G401.6 (cell line): ENCODE results near the gene AKNA.

Experiments
- FAIRE-seq: peaks from 2 replicates; lab custom pipeline; 2012; peaks lifted over from hg19 to GRCh38; lab: Jason Lieb, UNC

Gene AKNA

DNA sequence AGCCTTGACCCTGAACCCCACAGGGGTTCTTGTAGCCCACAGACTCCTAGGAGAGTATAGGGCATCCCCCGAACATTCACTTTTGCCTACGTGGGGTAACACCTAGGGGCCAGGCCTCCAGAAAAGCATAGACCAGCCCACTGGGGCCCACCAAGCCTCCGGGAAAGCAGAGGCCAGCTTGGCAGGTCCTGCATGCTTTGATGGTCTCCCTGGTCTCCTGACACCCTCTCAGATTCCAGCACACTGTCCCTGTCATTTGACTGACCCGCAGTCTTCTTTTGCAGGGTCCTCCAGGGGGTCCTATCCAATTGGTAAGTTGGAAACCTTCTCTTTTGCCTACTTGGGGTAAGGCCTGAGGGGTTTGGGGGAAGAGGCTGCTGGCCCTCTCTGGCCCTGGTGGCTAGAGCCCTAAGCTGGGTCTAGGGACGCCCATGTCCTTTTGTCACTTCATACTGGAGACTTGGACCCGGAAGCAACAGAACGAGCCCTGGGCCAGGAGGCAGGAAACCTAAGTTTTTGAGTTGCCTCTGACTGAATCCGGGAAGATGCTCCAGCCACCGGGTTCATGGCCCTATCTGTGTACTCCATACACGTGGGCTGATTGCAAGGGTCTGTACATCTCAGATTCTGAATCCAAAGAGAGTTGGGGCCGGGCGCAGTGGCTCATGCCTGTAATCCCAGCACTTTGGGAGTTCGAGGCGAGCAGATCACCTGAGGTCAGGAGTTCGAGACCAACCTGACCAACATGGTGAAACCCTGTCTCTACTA is 85.8 kb downstream of the AKNA start:
- no peak for FAIRE-seq

DNA sequence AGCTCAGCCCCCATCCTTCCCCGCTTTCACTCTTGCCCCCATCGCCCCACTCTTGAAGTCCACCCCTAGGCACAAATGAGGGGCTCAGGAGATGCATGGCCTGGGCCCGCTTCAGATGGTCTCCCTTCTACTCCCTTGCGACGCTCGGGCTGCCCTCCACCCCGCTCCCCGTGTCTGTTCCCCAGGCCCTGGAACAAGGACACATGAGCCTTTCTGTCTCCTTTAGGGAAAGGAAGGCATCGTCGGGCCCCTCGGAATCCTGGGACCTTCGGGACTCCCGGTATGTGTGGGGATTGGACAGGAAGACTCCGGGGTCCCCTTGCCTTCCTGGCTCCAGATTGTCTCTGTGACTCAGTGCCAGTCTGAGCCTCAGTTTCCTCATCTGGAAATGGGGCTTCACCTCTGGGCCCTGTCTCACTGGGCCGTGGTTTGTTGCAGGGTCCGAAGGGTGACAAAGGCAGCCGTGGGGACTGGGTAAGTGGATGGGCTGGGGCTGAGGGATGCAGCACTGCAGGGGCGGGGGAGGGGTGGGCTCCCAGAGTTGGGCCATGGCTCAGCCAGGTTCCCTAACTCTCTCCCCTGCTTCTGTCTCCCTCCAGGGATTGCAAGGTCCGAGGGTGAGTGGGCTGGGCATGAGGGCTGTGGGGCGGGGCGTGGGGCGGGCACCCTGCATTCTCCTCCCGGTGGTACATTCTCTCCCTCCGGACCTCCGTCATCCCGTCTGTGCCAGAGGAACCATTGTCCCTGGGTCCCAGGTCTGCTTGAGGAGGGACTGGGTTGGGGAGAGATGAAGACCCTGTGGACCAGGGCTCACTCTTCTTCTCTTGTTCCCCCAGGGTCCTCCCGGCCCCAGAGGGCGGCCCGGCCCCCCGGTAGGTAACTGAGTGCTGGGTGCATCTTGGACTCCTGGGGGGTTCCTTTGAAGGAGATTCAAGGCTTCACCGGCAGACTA is 86.7 kb downstream of the AKNA start:
- FAIRE-seq = no peak

DNA sequence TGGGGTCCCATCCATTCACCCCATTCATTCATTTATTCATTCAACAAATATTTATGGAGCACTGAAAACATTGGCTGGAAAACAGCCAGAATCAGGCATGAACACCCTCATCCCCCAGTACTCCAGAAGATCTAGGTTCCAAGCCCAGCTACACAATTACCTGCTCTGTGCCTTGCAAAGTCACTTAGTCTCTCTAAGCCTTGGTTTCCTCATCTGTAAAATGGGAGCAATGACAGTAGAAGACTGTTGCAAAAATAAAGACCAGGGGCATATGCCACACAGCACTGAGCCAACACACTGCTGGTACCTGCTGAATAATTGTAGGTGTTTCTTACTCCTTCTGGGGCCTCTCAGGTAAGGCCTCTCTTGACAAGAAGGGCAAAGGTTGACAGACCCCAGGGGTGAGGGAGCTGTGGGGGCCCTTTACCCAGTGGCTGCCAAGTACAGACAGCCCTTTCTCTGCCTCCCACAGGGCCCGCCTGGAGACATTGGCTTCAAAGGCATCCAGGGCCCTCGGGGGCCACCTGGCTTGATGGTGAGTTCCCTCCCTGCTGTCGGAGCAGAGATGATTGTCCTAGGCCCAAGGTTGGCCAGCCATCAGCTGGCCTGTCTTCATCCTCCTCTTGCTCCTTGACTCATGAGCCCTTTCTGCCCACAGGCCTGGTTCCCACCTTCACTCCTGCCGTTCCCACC is 87.5 kb downstream of the AKNA start:
- FAIRE-seq = no peak

DNA sequence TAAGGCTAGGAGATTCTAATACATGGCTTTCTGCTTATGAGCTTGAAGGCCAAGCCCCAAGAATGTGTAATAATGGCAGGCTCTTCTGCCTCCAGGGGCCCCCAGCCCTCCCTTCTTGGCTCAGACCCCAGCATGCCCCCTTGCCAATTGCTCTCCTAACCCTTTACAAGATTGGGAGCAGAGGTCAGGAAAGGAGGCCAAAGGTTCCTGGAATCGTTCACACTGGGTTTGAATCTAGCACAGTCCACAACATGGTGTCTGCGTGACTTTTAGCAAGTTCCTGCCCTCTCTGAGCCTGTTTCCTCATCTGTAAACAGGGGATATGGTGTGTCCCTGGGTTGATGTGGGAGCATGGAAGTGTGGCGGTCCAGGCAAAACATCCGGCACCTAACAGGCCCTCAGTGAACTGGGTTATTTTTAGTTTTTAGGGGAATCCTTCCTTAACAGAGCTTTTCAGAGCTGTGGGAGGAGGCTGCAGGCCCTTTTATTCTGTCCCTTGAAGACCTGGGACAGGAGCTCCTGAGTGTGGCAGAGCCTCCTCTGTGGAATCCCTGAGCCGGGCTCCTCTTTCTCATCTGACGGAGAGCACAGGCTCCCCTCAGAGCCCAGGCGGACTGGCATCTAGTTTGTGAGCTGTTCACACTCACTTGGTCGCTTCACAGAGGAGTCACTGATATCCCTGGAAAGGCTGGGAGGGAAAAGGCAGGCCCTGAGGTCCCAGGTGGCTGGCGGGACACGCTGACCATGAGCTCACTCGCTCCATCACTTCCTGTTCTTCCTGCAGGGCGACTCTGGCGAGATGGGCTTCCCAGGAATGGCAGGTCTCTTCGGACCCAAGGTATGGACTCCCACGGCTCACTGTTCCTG is 88.3 kb downstream of the AKNA start:
- no peak for FAIRE-seq

DNA sequence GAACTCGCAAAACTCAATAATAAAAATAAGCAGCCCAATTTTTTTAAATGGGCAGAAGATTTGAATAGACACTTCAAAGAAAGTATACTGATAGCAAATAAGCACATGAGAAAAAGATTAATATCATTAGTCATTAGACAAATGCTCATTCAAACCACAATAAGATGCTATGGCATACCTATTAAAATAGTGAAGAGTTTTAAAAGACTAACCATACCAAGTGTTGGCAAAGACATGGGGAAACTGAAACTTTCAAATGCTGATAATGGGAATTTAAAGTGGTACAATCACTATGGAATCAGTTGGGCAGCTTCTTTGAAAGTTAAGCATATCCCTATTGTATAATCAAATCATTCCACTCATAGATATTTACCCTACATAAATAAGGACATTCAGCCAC is 91.4 kb downstream of the AKNA start:
- FAIRE-seq = no peak

DNA sequence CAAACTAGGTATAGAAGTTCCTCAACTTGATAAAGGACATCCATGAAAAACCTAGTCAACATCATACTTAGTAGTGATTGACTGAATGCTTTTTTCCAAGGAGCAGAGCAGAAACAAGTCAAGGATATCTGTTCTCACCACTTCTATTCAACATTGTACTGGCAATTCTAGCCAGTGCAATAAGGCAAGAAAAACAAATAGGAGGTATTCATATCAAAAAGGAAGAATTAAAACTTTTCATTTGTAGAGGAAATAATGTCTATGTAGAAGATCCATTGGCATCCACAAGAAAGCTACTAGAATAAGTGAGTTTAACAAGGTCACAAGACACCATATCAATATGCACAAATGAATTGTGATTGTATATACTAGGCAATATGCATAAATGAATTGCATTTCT is 93.1 kb downstream of the AKNA start:
- no peak for FAIRE-seq

DNA sequence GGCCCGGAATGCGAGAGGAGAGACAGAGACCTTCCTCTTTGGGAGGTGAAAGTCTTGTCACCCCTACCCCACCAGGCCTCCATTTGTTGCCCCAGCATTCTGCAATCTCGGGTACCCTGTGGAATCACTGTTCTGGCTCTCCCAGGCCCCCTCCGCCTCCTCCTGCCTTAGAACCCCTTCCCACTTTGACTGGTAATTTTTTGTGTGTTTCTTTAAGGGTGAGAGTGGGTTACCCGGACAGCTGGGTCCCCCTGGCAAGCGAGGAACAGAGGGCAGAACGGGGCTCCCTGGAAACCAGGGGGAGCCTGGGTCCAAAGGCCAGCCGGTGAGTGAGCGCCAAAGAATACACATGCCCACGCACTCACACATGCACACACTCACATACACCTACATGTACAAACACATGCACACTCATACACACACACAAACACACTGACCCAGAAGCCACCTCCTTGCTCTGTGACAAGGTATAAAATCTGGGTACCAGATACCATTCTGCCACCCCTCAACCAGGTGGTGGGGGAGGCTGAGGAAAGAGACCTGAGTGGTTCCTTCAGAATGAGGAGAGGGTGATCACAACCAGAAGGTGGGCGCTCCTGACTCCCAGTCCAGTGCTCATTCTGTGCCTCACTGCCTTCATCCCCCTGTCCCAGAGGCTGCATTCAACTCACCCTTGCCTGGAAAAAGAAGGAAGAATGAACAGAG is 95.7 kb downstream of the AKNA start:
- no peak for FAIRE-seq

DNA sequence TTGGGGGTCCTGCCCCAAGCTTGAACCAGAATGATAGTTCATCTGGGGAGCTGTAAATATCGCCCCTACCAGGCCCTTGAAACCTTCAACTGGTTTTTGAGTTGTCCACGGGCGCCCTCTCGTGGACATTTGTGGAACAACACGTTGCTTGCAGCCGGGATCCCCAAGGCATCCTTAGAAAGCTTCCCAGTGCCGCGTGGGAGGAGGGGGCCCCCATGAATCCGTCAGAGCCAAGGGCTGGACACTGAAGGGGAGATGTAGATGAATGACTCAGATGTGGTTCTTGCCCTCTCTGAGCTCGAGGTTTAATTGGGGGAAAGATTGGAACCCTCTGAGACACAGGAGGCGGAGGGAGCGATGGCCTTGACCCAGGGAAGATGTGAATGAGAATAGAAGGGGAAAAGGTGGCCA is 96.7 kb downstream of the AKNA start:
- peak; percentile 76 for FAIRE-seq

DNA sequence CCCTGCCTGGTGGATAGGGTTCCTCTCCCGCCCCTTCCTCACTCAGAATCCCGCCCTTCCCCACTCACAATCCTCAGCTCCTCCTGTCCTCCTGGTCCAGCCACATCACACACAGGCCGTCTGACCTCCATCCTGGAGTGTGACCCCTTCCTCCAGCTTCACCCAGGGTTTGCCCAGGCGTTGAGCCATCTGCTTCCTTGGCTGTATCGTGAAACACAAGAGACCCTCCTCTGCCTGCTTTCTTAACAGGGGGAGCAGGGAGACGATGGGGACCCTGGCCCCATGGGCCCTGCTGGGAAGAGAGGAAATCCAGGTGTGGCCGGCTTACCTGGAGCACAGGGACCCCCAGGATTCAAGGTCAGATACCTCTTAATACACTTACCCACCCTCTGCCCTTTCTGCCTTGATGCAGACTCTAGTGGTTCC is 97.2 kb downstream of the AKNA start:
- FAIRE-seq = no peak

DNA sequence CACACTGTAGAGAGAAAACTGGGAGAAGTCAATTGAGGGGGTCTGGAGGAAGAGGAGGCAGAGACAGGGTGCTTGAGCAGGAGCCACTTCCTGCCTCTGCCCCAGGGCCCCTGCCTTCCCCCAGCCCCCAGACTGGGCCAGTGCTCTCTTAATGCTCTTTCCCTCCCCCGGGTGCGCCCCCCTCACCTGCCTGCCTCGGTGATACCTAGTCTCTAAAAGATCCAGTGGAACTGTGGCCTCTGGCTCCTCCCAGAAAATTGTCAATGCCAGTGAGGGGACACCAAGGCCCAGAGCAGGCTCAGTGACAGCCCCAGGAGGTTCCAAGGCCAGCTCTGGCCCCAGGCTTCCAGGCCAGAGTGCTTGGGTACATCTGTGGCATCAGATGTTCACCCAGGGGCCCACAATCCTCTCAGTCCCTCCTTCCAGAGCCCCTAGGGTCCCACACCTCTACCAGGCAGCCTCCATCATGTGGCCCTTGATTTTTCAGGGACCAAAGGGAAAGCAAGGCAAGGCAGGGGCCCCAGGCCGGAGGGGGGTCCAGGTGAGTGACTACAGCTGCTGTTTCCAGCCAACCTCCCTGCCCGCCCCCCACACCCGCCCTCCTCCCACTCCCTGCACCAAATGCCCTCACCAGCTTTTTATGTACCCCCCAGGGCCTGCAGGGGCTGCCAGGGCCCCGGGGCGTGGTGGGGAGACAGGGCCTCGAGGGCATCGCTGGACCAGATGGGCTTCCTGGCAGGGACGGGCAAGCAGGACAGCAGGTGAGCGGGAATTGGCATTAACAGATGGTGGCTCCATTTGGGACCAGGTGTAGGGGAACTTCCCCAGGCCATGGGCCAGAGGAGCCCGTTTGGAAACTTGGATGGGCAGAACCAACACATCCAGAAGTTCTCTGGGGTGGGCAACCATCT is 98.0 kb downstream of the AKNA start:
- no peak for FAIRE-seq

DNA sequence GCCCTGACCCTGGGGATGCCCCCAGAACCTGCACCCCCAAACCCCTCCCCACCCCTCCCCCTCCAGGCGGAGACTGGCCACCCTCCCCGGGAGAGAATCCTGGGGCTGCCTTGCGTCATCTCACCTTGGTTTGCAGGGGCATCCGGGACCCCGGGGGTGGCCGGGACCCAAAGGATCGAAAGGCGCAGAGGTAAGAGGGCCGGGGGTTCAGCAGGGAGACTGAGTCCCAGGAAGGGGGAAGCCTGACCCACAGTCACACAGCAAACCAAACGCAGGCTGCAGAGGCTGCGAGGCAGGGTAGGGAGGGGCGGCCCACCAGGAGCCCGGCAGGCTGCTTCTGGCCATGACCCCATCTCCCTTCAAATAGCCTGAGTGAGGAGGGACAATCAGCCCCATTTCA is 98.7 kb downstream of the AKNA start:
- no peak for FAIRE-seq

DNA sequence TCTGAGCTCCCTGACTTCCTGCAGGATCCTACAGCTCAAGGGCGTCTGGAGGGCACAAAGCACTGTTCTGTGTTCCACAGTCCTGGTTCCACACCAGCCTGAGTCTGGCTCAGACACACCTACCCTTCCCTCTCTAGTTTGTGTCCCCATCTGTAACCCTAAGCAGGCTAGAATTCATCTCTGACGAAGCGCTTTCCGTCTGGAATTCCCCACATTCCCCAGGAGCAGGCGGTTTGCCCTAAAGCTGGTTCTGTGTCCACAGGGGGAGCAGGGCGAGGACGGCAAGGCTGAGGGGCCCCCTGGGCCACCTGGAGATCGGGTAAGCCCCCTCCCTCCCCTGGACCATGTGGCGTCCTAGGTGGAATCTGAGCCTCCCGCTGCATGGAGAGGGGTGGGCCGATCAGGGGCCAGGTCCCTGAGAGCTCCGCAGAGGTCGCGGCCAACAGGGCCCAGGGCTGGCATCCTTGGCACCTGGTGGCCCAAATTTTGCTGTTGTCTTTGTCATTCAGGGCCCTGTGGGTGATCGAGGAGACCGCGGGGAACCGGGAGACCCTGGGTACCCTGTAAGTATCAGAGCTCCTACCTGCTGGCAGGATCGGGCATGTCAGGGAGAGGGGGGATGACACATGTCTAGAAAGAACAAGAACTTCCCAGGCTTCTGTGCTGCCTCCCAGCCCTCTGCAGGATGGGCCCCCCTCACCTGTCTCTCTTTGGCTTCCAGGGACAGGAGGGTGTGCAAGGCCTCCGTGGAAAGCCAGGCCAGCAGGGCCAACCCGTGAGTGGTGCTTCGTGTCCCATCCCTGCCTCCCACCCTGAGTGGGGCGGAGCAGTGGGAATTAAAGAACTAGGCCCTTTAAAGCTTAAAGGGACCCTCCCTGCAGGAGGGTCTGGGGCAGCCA is 99.3 kb downstream of the AKNA start:
- peak; percentile 72 for FAIRE-seq

DNA sequence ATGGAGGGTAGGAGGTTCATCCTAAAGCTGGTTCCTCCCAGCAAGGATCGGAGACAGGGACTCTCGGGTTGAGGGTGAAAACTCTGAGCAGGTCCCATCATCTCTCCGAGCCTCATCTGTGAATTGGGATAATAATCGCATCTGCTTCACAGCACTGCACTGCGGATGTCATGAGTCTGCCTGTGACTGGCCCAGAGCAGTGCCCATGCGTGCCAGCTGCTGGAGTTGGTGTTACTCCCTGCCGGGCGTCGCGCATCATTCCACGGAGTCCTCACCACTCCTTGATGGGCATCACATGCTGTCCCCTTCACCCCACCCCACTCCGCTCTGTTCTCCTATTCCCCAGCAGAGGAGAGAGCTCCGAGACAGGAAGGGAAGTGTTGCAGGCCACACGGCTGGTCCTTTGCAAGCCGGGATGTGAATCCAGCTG is 100.0 kb downstream of the AKNA start:
- FAIRE-seq = no peak

DNA sequence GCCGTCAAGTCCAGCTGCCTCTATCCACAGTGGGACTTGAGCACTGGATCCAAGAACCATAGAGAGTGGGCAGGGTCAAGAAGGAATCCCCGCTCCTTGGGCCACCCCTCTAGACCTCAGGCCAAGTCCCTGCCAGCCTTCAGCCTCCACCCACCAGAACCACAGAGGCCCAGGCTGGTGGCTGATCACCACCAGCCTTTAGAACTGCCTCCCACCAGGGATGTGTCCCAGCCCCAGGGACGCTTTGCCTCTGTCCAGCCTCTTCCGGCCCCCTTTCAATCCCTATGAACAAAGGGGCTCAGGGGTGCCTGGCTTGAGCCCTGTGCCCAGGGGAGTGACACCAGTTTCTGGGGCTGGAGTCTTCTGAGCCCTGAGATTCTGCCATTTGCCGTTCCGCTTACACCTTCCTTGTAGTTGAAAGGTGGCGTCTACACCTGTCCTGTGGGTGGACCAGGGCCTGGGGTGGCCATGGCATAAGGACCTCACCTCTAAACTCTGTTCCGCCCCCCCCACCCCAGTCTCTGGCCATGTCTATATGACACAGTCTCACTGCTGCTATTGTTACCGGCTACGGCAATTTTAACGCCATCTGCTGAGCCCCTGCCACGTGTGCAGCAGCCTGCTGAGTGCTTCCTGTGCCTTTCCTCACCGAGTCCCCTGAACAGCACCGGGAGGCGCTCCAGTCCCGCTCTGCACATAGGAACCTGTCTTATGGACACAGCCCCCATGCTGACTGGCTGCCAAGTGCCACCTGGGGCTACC is 100.6 kb downstream of the AKNA start:
- no peak for FAIRE-seq

DNA sequence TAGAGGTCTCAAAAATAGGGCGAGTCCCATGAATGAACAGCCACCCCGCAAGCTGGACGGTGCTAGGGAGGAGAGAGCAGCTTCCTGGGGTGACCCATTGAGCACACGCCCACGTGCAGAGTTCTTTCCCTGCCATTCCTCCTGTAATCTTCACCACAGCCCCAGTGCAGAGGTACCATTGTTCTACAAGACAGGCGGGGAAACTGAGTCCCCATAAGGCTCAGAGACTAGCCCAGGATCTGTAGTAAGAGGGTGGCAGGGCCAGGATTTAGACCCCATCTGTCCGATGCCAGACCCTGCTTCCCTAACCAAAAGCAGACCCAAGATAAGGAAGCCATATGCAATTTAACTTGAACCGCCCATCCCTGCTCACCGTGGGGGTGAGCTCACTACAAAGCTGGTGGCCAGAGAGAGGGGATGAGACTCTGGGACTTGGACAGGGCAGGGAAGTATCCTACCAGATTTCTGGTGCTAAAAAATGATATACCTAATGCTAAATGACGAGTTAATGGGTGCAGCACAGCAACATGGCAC is 101.6 kb downstream of the AKNA start:
- no peak for FAIRE-seq

DNA sequence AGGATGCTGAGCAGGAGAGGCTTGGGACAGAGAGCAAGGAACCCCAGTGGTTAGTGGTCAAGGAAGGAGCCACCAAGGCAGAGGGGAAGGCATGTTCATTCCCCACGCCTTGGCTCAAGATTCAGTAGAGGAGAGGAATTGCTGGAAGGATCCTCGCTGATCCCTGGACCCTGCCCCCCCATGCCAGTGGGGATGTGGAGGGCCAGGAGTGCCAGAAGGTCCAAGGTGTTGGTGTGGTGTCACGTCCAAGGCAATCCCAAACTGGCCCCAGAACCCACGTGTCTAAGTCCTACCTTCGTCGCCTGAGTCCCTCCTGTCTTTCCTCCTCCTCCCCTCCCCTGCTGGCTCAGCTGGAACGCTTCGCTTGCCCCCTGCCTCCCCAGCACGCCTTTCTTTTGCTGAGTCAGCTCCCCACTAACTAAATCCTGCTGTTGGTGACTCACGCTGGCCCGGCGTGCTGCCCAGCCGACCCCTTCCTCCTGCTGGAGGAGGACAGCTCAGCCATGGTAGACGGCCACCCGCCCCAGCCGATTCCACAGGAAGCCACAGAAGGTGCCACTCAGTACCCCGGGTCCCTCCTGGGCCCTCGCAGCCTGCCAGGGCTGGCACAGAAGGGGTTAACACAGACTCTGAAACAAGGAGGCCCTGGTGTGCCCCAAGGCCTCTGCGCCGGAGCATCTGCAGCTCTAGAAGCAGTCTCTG is 102.5 kb downstream of the AKNA start:
- no peak for FAIRE-seq

DNA sequence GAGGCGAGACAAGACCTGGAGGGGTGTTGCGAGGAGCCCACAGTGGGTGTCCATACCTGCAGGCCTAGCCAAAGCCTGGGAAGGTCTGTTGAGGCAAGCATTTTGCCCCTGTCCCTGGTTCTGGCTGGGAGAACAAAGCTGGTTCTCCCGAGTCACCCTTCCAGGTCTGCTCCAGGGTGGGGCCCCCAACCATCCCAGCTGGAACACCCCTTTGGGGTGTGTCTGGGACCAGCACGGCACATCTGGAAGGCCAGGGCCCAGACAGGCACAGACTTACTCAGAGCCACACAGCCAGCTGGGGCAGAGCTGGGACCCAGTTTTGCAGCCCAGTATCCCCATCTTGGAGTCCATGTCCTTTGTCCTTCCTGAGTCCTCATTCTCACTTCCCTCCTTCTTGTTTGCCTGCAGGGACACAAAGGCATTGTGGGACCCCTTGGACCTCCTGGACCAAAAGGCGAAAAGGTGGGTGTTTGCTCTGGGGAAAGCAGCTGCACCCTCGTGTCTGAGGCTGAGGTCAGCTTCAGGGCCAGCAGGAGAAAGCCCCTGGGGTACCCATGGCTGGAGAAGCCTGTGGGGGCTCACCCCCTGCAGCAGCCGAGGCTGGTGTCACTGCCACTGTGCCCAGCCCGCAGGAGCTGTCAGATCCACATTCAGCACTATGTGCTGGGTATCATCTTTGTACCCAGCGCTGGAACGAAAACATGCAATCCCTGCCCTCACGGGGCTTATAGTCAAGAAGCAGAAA is 103.3 kb downstream of the AKNA start:
- no peak for FAIRE-seq
